Stimulated activated naive CD8-positive, alpha-beta T cell treated with anti-CD3 and anti-CD28 coated beads, Interleukin-15, Interleukin-2, amounts not matched to agents 100 U/mL and 50 U/mL, for 24 hours (primary cell): Measurements from ENCODE around the gene FRS3.

Experiments used
- ATAC-seq: fragments of 150-1000 bp; cut with Tn5 transposase; one replicate; pipeline ENCODE4 v1.10.0; 2021
- DNase-seq: peaks from one replicate; pipeline ENCODE4 v3.0.0; 2021

FRS3 gene

DNA sequence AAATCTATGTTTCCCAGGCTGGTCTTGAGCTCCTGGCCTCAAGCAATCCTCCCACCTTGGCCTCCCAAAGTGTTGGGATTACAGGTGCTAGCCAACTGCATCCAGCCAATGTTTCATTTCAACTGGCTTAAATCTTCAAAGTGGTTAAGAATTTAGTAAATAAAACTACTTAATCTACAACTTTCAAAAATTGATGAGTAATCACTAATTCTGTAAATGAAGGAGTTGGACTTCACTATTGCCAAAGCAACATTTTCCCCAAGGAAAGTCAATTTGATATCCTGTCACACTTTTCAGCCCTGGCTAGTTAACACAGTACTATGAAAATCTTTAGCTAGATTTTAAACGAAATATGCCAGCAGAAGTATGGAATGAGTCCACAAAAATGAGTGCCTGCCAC, 11.6 kb upstream of the FRS3 start:
- DNase-seq: no peak

DNA sequence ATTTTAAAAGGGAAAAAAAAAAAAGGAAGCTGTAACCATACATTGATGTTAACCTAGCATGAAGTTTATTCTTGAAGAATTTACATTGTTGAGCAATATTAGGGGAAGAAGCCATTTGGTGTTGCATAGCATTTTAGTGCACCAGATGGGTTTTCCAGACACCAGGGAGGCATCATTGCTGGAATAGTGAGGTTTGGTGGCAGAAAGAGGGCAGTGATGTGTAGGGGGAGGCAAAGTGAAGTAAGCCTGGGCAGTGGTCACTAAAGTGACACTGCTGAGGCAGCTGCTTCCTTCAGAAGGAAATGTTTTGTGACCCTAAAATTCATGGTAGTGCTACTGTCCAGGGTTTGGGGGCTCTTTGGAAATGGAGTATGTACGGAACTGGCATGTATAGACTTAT, 10.3 kb upstream of the FRS3 start:
- ATAC-seq (no peak), DNase-seq (no peak)

More for the DNA sequence above, 11.6 kb upstream of the FRS3 start:
- no peak for ATAC-seq

DNA sequence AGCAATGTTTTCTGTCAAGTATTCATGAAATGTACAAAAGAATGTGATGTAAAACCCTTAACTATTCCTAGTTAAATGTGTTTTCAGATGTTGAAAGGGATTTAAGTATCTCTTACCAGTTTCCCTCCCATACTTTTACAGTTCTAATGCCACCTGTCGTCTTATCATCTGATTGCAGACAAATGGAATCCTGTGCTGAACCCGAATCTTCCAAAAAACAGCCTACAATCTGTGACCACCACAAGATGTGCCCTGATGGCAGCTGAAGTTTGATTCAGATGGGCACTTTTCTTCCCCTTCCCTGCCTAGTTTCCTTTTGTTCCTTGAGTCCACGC, 9.7 kb upstream of the FRS3 start:
- DNase-seq (no peak), ATAC-seq (no peak)

DNA sequence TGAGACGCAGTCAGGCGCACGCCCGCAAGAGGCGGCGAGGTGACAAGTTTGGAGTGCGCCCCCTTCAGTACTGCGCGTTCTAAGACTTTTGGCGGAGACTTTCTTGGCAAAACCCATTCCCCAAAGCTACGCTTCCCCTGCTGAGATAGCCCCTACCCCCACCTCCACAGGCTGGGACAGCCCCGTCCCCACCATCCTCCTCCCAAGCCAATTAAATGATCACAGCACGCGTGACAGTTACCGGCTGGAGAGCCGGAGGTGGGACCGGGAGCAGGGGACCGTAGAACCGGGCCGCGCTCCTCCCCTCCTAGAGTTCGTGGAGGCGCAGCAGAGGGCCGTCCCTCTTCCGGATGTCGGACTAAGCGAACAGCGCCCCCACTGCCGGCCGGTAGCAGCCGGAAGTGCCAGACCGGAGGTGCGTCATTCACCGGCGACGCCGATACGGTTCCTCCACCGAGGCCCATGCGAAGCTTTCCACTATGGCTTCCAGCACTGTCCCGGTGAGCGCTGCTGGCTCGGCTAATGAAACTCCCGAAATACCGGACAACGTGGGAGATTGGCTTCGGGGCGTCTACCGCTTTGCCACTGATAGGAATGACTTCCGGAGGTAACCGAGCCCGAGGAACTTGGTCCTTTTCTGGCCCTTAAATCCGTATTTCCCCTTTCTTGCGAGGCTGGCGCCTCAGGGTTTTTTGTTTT, 7.7 kb upstream of the FRS3 start, which contains the start of gene TOMM6:
TOMM6 (plus strand) TSS at position 476 of the 699 bp plus-strand sequence; CDS start at position 480, 4 bp downstream.
- ATAC-seq (peak; percentile 91), DNase-seq (peak; percentile 97)

DNA sequence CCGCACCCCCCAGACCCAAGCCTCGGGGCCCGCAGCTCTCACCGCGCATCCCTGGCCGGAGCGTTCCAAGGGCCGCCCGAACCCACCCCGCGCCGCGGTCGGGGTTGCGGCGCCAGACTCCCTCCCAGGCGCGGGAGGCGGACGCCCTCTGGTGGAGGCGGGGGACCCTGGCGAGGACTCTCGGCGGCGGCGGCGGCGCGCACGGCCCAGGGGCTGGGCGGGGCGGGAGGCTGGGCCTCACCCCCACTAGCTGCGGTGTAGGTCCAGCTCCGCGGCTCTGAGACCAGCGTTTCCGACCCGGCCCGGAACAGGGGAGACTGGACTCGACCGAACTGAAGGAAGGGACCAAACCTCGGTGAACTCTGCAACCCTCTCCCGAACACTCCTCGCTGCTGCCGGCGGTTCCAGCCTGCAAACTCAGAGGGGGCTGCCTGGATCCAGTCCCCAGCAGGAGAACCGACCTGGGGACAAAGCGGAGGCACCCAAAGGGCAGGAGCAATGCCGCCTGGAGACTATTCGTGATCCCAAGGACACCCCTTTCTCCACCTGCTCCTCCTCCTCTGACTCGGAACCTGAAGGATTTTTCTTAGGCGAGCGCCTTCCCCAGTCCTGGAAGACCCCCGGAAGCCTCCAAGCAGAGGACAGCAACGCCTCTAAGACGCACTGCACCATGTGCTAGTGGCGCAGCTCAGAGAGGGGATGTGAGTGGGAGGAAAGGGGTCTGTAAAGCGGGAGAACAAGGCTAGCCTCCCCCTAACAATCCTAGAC, 6.9 kb upstream of the FRS3 start:
- ATAC-seq (peak; percentile 81), DNase-seq (peak; percentile 95)

DNA sequence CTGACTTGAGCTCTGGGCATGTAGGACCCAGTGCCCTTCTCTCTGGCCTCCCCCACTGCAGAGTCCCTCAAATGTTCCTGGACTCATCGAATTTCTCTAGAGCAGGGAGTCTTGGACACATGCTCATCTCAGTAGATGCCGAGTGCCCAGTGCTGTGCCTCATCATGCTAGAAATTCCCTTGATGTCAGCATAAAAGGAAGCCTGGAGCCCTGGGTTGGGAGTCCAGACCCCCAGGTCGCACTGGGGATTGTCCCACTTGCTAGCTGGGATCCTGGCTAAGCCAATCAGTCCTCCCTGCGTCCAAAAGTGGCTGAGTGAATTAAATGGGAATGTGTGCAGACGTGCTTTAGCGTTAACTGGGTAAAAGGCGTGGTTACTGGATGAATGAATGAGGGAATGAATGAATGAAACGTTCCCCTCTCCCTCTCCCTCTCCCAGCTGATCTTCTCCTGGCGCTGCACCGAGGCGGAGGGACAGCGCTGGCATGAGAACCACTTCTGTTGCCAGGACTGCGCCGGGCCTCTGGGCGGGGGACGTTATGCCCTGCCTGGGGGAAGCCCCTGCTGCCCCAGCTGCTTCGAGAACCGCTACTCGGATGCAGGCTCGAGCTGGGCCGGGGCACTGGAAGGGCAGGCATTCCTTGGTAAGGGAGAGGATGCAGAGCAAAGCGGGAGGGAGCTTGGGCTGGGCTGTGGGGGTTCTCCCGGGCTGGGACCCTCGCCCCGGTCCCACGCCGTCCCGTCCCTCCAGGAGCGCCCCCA, 6.2 kb upstream of the FRS3 start:
- no peak for DNase-seq
- ATAC-seq: no peak

DNA sequence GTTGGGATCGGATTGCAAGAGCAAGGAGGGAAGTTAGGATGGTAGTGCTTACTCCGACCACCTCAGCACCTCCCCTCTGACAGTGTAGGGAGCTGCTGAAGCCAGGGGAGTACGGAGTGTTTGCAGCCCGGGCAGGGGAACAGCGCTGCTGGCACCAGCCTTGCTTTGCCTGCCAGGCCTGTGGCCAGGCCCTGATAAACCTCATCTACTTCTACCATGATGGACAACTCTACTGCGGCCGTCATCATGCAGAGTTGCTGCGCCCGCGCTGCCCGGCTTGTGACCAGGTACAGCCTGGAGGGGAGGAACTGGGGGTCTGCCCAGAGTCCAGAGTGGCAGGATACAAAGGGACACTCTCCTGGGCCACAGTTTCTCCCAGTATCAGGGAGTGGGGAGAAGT, 5.6 kb upstream of the FRS3 start:
- DNase-seq (no peak), ATAC-seq (no peak)

DNA sequence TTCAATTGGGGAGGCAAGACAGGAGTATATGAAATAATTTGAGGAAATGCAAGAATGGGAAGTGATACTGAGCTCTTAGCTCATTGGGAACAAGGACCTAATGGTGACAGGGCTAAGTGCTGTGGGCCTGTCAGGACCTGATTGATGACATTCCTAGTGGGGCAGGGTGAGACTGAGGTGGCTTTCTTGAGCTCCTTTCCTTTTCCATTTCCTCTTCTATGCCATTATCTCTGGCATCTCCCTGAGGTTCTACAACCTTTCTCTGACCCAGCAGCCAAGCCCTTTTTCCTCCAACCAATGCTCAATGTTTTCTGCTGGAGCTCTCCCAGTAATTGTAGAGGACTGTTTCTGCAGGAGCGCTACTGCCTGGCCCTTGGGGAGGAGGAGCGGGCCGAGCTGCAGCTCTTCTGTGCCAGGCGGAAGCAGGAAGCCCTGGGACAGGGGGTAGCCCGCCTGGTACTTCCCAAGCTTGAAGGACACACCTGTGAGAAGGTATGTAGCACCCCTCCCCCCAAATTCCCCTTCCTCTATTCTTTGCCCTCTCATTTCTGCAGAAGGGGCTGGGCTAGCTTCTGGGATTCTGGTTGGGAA, 5.0 kb upstream of the FRS3 start:
- ATAC-seq (no peak), DNase-seq (no peak)

DNA sequence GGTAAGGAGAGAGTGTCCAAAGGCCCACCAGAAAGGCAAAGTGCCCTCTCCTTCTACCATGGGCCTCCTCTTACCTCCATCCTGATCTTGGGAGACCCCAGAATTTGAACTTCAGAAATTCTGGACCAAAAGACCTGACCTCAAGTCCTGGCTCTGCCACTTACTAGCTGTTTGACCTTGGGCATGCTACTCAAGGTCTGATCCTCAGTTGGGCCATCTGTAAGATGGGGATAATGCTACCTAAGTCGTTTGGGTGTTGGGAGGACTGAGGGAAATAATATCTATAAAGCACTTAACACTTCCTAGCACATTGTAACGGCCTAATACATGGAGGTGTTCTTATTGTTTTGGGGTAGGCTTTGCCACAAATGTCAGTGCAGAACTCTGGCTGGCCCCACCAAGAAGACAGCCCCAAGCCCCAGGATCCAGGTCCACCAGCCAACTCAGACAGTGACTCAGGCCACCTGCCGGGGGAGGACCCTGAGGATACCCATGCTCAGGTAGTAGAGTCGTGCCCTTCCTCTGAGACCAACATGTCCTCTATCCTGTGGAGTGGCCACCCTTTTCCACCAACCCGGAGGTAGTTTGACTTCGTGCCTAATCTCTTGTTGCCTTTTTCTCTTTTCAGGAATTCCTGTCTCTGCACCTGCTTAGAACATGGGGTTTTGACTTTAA, 3.5 kb upstream of the FRS3 start:
- ATAC-seq (no peak), DNase-seq (no peak)

DNA sequence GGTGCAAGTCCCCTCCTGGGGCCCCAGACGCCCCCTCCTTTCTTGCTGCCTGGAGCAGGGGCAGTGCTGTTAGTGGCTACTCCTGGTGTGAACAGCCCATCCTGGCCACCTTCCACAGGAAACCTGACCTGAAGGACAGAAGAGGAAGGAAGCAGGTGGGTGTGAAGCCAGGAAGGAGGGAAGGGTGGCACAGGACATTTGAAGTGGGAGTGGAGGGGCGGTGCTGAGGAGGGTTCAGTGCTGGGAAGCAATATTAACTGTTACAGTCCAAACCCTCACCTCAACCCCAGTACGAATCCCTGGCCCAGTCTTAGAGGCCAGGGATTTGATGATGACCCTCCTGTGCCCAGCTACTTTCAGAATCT, 1.6 kb upstream of the FRS3 start:
- no peak for DNase-seq
- no peak for ATAC-seq

DNA sequence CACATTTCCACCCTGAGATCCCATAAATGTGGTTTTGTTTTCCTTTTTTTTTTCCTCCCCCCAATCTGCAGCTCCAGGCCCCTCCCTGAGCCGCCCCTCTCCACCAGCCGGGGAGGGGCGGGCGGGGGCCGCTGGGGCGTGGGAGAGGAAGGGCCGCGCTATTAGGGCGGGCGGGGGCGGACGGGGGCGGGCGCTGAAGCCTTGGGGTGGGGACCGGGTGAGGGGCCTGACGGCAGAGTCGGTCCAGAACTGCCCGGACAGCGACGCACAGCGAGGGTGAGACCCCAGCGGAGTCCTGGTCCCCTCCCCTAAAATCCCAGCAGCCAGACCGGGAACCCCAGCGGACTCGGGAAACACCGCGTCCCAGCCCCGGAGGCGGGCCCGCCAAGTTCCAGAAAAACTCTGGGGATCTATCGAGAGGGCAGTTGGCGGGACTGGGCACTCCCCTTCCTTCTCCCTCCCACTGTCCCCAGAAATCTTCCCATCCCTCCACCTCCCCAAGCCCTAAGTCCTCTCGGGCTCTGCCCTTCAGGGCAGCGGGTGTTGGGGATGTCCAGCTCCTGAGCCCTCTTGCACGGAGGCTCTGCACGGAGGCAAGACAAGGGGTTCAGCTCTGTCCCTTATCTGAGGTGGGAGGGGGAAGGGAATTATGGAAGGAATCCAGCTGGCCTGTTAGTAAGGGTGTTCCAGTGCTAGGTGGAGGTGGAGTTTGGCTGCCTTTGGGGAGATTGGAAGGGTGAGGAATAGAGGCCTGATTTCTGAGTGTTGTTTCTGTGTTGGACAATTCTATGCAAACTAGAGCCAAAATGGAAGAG, 1.1 kb upstream of the FRS3 start, which contains the start of gene PRICKLE4:
PRICKLE4 (plus strand) TSS at position 232 of the 815 bp plus-strand sequence. CDS start 2,692 bp downstream, outside the sequence.
- no peak for DNase-seq
- ATAC-seq: no peak

DNA sequence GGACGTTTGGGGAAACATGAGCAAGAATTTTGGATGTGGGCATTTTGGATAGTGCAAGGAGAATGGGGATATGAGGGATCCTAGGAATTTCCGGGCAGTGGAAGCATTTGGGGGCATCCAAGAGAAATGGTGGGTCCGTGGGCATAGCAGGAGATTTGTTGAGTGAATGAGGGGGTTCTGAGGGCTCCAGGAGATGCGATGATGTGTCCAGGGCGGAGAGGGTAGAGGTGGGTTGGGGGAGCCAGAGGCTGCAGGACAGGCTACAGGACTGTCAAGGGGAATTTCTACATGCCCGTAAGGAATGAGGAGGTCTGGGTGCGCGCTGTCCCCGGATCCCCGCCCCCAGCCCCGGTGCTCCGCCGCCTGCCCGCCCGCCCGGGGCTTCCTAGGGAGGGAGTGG, 364 bp downstream of the FRS3 start:
- no peak for ATAC-seq

DNA sequence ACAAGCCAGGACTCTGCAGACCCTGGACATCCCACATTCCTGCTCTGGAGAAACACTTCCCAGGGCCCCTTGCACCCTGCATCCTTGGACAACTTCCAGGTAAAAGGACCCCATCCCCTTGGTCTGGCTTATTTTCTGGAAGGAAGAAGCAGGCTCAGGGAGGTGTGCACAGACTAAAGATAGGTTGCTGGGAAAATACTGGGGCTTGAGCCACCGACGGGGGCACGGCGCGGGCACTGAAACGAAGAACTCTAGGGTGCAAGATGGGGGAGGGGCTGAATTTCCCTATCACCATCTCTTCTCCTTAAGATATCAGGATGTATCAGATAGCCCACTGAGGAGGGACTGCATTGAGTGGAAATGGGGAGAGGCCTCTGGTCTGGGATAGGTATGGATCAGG, 805 bp downstream of the FRS3 start:
- DNase-seq (no peak), ATAC-seq (no peak)

More for the DNA sequence above, 364 bp downstream of the FRS3 start:
- no peak for DNase-seq

DNA sequence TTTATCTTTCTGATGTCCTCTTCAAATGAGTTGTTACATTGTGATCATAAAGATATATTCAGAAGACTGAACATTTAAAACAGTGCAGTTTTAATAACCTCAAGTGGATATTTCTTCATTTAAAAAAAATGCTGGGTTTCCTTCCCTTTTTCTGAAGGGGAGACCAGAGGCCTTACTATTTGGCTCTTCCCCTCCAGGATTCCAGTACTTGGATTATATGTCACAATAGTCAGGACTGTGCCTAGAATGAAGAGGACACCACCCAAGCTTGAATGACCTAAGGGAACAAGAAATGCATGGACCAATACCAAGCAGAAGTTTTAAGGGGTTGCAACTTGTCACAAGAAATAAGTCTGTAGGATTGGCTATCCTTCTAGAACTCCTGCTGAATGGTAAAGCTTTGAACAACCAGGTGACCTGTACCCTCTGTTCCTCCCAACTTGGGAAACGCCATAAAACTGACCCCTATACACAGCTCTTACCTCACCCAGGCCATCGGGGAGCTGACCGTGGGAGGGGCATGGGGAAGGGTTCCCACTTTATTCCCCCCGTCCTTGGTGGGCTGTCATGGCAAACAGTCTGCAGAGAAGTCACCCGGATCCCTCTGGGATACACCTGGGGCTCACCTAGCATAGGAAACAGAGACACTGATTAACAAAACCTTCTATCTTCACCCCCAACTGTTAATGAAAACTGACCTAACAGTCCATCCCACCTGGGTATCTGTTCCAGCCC, 2.0 kb downstream of the FRS3 start:
- DNase-seq: no peak
- no peak for ATAC-seq

DNA sequence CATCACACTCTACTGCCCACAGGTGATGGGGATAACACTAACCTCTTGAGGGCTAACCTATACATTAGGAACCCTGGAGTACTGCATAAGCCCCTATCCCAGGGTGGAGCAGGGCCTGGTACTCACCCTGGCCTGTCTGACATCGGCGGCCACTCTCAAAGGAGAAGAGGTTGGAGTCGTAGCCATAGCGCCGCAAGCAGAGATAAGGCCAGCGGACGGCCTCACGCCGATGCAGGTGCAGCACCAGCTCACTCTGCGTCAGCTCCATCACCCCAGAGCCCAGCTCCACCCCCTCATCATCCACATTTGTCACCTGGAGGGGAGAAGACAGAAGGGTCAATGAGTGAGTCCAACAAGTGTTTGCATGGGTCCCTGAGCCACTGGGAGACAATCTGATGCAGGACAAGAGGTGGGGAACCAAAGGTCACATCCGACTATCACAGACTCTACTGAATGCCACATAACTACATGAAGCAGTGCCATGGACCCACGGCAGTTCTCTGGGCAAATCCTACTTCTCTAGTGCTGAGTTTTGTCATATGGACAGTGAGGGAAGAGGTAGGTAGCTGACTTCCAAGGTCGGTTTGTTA, 4.3 kb downstream of the FRS3 start:
- ATAC-seq (no peak), DNase-seq (no peak)

DNA sequence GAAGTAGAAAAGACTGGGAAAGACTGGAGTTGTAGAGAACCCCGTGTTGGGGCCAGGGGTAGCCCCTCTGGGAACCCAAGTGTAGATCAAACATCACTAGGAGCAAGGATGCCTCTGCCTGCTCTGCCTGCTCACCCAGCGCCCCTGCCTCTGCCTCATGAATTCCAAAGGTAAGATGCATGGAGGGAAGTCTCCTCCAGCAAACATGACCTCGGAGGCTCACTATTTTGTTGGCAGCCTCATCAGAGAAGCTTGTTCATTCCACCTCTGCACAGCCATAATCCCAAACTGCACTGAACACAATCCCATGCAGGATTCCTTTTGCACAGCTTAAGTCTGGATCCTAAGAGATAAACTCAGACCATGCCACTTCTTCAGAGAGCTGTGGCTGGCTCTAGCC, 4.9 kb downstream of the FRS3 start:
- no peak for DNase-seq

DNA sequence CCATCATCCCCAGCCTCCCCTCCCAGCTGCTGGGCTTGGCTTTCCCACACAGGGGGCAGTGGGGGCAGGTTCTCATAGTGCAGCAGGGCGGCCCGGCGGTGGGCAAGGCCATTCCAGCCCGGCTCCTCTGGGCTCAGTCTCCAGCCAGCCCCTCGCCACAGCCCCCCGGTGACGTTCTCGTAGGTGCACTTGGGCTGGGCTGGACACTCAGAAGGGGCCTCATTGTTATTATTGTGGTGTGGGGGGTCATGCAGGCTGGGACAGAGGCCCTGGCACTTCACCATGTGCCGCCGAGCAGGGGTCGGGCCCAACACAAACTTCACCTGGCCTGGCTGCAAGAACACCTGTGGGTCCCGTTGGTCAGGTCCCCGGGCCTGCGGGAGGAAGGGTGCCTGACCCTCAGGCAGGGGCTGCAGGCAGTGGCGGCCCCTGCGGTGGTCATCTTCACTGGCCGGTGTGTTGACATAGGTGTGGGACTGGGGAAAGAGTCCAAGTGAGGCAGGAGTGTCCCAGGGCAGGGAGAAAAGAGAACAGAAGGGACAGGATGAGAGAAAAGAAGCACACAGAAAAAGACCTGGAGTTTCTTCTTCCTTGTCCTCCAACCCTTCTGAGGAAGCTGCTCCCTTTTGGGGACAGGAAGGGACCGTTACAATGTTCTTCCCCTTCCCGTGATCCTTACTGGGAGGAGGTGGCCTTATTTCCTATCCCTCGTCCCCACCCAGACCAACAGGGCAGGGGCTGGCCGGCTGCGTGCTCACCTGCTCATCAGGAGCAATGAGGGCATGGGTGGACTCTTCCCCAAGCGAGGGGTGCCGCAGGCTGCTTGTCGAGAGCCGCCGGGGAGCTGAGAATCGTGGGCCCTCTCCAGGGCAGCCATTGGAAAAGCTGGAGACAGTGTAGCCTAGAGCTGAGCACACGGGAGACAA, 8.4 kb downstream of the FRS3 start:
- no peak for ATAC-seq
- no peak for DNase-seq

More for the DNA sequence above, 4.9 kb downstream of the FRS3 start:
- ATAC-seq: no peak

DNA sequence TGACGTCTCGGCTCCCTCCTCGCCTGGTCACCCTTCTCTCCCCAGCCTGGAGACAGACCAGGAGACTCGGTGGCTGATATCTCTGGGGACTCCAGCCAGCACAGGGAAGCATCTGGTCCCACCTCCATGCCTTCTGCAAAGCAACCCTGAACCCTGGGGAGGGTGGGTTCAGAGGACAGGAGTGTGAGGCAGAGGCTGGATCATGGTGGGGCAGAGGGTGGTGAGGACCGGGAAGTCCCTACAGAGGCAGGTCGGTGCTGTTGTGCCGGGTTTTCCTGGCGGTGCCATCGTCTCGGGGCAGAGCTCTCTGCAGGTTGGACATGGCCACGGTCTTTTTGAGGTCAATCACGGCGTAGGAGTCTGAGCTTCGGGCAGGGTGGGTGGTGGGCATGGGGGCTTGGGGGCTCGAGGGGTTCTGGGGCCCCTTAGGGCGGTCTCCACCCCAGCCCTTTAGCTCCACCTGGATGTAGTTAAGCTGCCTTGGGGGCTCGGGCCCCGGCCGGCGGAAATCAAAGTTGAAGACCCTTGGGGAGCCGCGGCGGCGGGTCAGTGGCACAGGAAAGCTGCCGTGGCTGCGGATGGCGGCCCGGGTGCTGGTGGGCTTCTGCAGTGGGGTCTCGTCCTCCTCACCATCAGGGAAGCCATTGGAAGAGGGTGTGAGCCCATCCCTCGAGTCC, 9.2 kb downstream of the FRS3 start:
- no peak for ATAC-seq
- DNase-seq: no peak
